Stimulated activated CD4-positive, alpha-beta T cell treated with anti-CD3 and anti-CD28 coated beads, Interleukin-15, amount 100 ng/mL, for 1 hour (primary cell): Measurements from ENCODE around the gene C1QB.

Source experiments
- DNase-seq, 2 donors: peaks; one replicate each; pipeline ENCODE4 v3.0.0-alpha.2; 2020; ENCODE audit warnings: low read depth in 1 of 2, low spot score in 1 of 2

Gene C1QB

GRCh38 chr1:22633697-22634463 is 19.2 kb upstream of the C1QB start:
- no peak for DNase-seq

GRCh38 chr1:22635436-22635835 is 17.6 kb upstream of the C1QB start:
- DNase-seq = no peak

DNA sequence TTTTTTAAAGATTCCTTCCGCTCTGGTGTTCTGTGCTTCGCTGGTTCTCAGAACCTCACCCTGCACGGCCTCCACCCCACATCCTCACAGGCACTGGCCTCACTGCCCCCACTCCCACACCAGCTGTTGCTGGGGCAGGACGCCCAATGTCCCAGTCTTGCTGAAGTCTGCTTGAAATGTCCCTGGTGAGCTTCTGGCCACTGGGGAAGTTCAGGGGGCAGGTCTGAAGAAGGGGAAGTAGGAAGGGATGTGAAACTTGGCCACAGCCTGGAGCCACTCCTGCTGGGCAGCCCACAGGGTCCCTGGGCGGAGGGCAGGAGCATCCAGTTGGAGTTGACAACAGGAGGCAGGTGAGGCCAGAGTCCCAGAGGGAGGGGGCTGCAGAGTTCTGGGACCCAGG is 16.7 kb upstream of the C1QB start, which contains the start of gene C1QA:
Gene C1QA (plus strand): TSS at position 276 of the 400 bp plus-strand sequence. CDS start 989 bp downstream, outside the sequence.
- DNase-seq = no peak

GRCh38 chr1:22636927-22637326 is 16.1 kb upstream of the C1QB start:
- no peak for DNase-seq

- no peak for DNase-seq
Observed at GRCh38 chr1:22637907-22638445, 15.1 kb upstream of the C1QB start.

GRCh38 chr1:22638476-22639234 is 14.4 kb upstream of the C1QB start:
- no peak for DNase-seq

- no peak for DNase-seq
Observed at GRCh38 chr1:22639286-22639685, 13.8 kb upstream of the C1QB start.

- no peak for DNase-seq
Observed at GRCh38 chr1:22641247-22641646, 11.8 kb upstream of the C1QB start.

GRCh38 chr1:22641906-22642636 is 11.0 kb upstream of the C1QB start:
- DNase-seq = peak; percentile 37 to 59

DNA sequence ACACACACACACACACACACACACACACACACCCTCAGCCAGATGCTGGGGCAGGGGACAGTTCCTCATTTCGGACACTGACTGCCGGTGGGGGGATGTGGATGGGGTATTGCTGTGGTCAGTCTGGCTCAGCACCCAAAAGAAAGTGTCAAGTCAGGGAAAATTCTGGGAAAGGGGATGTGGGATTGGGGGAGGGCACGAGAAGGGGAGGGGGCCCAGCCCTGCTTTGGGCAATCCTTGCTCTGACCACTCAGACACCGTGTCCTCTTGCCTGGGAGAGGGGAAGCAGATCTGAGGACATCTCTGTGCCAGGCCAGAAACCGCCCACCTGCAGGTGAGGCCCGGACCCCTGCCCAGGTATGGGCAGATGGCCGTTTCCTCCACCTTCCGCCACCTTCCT is 9.7 kb upstream of the C1QB start, which contains the start of gene C1QC:
Gene C1QC (plus strand): TSS at position 253 of the 400 bp plus-strand sequence. CDS start 391 bp downstream, outside the sequence.
- DNase-seq = no peak

DNA sequence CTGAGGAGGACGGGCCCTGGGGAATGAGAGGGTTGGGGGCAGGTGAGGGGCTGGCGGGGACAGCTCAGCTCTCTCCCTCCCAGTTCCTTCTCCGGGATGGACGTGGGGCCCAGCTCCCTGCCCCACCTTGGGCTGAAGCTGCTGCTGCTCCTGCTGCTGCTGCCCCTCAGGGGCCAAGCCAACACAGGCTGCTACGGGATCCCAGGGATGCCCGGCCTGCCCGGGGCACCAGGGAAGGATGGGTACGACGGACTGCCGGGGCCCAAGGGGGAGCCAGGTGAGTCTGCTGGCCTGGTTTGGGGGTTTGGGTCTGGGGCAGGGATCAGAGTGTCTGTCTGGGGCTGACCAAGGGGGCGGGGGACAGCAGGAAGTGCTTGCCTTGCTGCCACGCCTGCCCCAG is 9.1 kb upstream of the C1QB start:
- no peak for DNase-seq

- DNase-seq = no peak
Observed at GRCh38 chr1:22645931-22646330, 7.1 kb upstream of the C1QB start.

DNA sequence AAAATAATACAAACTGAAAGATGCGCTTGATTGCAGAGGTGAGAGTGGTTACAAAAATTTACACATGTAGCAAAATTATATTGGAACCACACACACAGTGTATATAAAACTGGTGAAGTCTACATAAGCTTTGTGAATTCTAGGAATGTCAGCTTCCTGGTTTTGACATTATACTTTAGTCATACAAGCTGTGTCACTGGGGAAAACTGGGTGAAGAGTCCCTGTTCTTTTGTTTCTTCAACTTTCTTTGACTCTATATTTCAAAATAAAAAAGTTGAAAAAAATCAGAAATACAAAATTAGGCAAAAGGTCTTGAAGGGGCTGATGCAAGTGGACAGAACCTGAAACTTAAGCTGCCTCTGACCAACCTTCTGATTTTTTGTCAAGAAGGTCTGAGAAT is 6.7 kb upstream of the C1QB start:
- DNase-seq = no peak

DNA sequence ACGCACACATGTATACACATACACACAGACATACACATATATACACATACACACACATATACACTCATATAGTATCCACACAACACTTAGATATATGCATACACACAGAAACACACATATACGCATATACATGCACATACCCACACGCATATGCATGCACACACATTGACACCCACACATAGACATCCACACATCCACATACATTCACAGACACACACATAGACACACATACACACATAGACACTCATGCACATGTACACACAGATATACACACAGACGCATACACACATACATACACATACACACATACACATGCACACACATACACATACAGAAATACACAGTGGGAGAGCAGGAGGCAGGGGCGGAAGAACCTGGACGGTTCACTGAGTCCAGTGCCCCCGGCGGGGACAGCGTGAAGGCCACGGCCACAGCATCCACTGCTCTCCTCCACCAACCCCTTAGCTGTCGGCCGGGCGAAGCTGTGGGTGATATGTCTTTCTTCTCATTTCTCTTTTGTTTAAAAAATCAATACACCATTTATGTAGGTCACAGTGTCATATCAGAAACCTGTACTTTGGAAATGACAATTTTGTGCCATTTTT is 2.8 kb upstream of the C1QB start:
- DNase-seq = no peak

GRCh38 chr1:22651941-22652856 is 837 bp upstream of the C1QB start:
- no peak for DNase-seq

DNA sequence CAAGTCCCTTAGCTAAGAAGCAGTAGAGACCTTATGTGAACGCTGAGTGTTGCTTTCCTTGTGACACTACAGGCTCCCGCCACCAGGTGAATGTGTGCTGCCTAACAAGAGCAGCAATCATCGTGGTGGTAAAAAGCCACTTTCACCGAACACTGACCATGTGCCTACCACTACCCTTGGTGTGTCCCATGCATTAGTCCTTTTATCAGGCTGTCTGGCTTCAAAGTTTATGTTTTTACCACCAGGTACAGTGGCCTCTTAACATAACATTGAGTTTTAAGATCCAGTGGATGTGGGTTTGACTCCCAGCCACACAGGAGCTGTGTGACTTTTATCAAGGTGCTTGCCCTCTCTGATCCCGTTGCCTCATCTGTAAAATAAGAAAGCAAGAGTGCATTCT is 1.7 kb downstream of the C1QB start:
- no peak for DNase-seq

DNA sequence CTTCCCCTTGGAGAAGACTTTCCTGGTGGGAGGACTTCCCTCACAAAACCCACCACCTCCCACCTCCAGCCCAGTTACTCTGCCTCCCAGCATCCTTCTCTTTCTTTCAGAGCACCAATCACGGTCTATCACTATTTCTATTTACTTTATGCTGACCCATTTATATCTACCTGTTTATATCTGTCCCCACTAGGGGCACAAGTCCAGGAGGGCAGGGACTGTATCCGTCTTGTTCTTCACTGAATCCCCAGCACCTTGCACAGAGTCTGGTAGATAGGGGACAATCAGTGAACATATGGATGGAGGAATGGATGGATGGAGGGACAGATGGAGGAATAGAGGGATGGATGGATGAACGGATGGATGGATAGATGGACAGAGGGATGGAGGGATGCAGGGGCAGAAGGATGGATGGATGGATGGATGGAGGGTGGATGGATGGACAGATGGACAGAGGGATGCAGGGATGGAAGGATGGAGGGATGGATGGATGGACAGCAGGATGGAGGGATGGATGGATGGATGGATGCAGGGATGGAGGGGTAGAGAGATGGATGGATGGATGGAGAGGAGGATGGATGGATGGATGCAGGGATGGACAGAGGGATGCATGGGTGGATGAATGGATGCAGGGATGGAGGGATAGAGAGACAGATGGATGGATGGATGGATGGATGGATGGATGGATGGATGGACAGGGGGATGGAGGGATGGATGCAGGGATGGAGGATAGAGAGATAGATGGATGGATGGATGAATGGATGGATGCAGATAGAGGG is 5.5 kb downstream of the C1QB start:
- DNase-seq = no peak

- no peak for DNase-seq
Observed at GRCh38 chr1:22660716-22661241, 7.7 kb downstream of the C1QB start.

DNA sequence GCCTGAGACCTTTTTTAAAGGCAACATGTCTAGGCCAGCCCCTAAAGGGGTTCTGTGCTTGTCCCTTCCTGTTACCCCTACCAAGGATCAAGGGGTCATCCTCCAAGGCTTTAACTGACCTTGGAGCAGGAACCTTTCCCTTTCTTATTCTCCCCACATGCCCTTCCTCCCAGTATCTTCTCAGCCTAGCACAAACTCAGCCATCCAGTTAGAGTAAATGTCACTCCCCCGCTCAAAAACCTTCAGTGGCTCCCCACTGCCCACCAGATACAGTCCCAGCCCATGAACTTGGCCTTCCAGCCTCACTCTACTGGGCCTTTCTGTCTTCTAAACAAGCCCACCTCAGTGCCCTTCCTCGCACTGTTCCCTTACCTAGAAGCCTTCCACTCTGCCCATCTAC is 8.8 kb downstream of the C1QB start:
- DNase-seq = no peak
